HL-60 (cell line): ENCODE results near the gene IZUMO1.
"Not testable (repeated sequence)": the region's sequence is repeated elsewhere in the genome, so short reads cannot be mapped to it uniquely, and the experiment has no call there.

Experiments used
- TF ChIP-seq, protein P1 (sequence below): IDR thresholded peaks from one replicate; pipeline ENCODE4 v1.5.1; 2011; ENCODE audit warnings: low read length, control low read depth, inconsistent platforms; ENCODE audit not compliant: insufficient read depth
- TF ChIP-seq, protein P2 (sequence below): IDR thresholded peaks from 2 replicates; pipeline ENCODE4 v1.6.1; 2012; ENCODE audit warnings: low read depth; ENCODE audit not compliant: insufficient replicate concordance

DNA sequence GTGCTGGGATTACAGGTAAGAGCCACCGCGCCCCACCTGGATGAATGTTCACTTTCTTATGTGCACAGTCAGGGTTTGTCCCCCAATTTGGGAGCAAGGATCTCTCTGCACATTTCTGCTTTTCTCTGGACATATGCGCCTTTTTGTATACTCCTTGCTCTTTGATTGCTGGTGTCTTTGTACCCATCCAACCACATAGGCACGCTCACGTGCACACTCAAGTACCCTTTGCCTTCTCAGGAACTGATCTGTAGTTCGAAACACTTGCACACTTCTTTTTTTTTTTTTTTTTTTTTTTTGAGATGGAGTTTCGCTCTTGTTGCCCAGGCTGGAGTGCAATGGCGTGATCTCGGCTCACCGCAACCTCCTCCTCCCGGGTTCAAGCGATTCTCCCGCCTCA, 28.6 kb downstream of the IZUMO1 start:
- TF ChIP-seq, protein P1, sequence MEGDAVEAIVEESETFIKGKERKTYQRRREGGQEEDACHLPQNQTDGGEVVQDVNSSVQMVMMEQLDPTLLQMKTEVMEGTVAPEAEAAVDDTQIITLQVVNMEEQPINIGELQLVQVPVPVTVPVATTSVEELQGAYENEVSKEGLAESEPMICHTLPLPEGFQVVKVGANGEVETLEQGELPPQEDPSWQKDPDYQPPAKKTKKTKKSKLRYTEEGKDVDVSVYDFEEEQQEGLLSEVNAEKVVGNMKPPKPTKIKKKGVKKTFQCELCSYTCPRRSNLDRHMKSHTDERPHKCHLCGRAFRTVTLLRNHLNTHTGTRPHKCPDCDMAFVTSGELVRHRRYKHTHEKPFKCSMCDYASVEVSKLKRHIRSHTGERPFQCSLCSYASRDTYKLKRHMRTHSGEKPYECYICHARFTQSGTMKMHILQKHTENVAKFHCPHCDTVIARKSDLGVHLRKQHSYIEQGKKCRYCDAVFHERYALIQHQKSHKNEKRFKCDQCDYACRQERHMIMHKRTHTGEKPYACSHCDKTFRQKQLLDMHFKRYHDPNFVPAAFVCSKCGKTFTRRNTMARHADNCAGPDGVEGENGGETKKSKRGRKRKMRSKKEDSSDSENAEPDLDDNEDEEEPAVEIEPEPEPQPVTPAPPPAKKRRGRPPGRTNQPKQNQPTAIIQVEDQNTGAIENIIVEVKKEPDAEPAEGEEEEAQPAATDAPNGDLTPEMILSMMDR = not testable (repeated sequence)
- TF ChIP-seq, protein P2, sequence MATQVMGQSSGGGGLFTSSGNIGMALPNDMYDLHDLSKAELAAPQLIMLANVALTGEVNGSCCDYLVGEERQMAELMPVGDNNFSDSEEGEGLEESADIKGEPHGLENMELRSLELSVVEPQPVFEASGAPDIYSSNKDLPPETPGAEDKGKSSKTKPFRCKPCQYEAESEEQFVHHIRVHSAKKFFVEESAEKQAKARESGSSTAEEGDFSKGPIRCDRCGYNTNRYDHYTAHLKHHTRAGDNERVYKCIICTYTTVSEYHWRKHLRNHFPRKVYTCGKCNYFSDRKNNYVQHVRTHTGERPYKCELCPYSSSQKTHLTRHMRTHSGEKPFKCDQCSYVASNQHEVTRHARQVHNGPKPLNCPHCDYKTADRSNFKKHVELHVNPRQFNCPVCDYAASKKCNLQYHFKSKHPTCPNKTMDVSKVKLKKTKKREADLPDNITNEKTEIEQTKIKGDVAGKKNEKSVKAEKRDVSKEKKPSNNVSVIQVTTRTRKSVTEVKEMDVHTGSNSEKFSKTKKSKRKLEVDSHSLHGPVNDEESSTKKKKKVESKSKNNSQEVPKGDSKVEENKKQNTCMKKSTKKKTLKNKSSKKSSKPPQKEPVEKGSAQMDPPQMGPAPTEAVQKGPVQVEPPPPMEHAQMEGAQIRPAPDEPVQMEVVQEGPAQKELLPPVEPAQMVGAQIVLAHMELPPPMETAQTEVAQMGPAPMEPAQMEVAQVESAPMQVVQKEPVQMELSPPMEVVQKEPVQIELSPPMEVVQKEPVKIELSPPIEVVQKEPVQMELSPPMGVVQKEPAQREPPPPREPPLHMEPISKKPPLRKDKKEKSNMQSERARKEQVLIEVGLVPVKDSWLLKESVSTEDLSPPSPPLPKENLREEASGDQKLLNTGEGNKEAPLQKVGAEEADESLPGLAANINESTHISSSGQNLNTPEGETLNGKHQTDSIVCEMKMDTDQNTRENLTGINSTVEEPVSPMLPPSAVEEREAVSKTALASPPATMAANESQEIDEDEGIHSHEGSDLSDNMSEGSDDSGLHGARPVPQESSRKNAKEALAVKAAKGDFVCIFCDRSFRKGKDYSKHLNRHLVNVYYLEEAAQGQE = not testable (repeated sequence)
